T-cell (primary cell): ENCODE measurements around the gene ZNF496. TPM values are rescaled to one million over a fixed set of nuclear protein-coding genes. Genes with fewer than 3 reads are reported as not detected.

ENCODE experiments used
- ATAC-seq, 4 experiments: fragments of 200-7000 bp in 3 of 4; fragments of 150-1000 bp in 1 of 4; cut with Tn5 transposase; replicated peaks in 1 of 4; 1 replicate in 3 of 4; 2 replicates in 1 of 4; pipeline ENCODE4 v1.10.0; 2021; ENCODE audit warnings: moderate library complexity in 3 of 4, mild to moderate bottlenecking in 2 of 4, moderate number of reproducible peaks in 1 of 4
- CTCF ChIA-PET, 2 donors: fragments of 300-600 bp; sonication (Branson Sonifier 250); formaldehyde crosslinking; loops; one replicate each; lab custom pipeline; 2022; ENCODE audit warnings: antibody characterized with exemption in 2 of 2; lab: Charles Lee
- POLR2A ChIA-PET, 2 donors: fragments of 300-600 bp; sonication (Branson Sonifier 250); formaldehyde crosslinking; loops; one replicate each; lab custom pipeline; 2022; ENCODE audit warnings: antibody characterized with exemption in 2 of 2; lab: Charles Lee
- DNase-seq, 35 experiments: peaks; one replicate each; pipeline versions ENCODE4 v3.0.0 to v3.0.0-alpha.2; 2013 to 2023
- H3K27ac ChIP-seq: one replicate; pipeline ENCODE4 v1.5.1; 2013; ENCODE audit warnings: low read length
- H3K27me3 ChIP-seq, 2 experiments: replicated peaks in 1 of 2; 1 replicate in 1 of 2; 2 replicates in 1 of 2; pipeline versions ENCODE4 v1.6.1 to v1.7.0; 2013; ENCODE audit warnings: low read length in 1 of 2, mixed read lengths in 1 of 2; ENCODE audit not compliant: control insufficient read depth in 2 of 2, insufficient read depth in 2 of 2; ENCODE audit errors: extremely low read depth in 1 of 2
- H3K36me3 ChIP-seq, 2 donors: 1 replicate in 1 of 2; 2 replicates in 1 of 2; pipeline versions ENCODE4 v1.6.1 to v1.7.0; 2013; ENCODE audit warnings: low read length in 1 of 2; ENCODE audit not compliant: control insufficient read depth in 2 of 2, insufficient read depth in 1 of 2; ENCODE audit errors: extremely low read depth in 1 of 2
- H3K4me1 ChIP-seq, 2 experiments: 1 replicate in 1 of 2; 2 replicates in 1 of 2; pipeline versions ENCODE4 v1.6.1 to v1.7.0; 2013; ENCODE audit warnings: low read length in 2 of 2, mixed read lengths in 1 of 2; ENCODE audit not compliant: insufficient read depth in 2 of 2, control insufficient read depth in 1 of 2; ENCODE audit errors: extremely low read depth in 1 of 2
- H3K4me3 ChIP-seq, 2 donors: 1 replicate in 1 of 2; 2 replicates in 1 of 2; pipeline versions ENCODE4 v1.5.1 to v1.7.0; 2013; ENCODE audit warnings: mild to moderate bottlenecking in 2 of 2, low read length in 1 of 2, moderate library complexity in 1 of 2; ENCODE audit not compliant: control insufficient read depth in 1 of 2; ENCODE audit errors: extremely low read depth in 1 of 2
- H3K9me3 ChIP-seq: 2 replicates; pipeline ENCODE4 v1.7.0; 2013
- H3K27ac Mint-ChIP-seq, 2 donors: one replicate each; pipeline ENCODE4 v1.8.0; 2020 to 2021; ENCODE audit warnings: mild to moderate bottlenecking in 2 of 2, mixed read lengths in 2 of 2
- H3K27me3 Mint-ChIP-seq, 2 donors: one replicate each; pipeline ENCODE4 v1.8.0; 2021 to 2022; ENCODE audit warnings: mixed read lengths in 2 of 2
- H3K36me3 Mint-ChIP-seq: one replicate; pipeline ENCODE4 v1.8.0; 2021; ENCODE audit warnings: mixed read lengths
- H3K4me1 Mint-ChIP-seq, 3 donors: one replicate each; pipeline ENCODE4 v1.8.0; 2020 to 2022; ENCODE audit warnings: mixed read lengths in 3 of 3, mild to moderate bottlenecking in 1 of 3
- H3K4me3 Mint-ChIP-seq, 3 donors: one replicate each; pipeline ENCODE4 v1.8.0; 2020 to 2022; ENCODE audit warnings: mild to moderate bottlenecking in 3 of 3, mixed read lengths in 3 of 3, moderate library complexity in 3 of 3
- H3K9me3 Mint-ChIP-seq, 3 donors: one replicate each; pipeline ENCODE4 v1.8.0; 2020 to 2022; ENCODE audit warnings: mixed read lengths in 3 of 3
- WGBS: methylation state at CpG from one replicate; pipeline ENCODE4 v1.1.5; 2013; ENCODE audit warnings: missing lambda C conversion rate; ENCODE audit not compliant: insufficient coverage; 5-methylcytosine and 5-hydroxymethylcytosine counted together
- total RNA-seq, 35 experiments: library from RNA in 6 of 35; stranded (reverse) in 6 of 35; fragments of 120-200 nt in 1 of 35; gene quantifications; one replicate each; pipeline versions ENCODE4 v1.2.1 to v1.2.4 and lab custom pipeline; 2013 to 2026

ZNF496 gene
- total RNA-seq, 5 donors from 2014 or later (not counting 1 experiment from before 2014, with no cell fraction given), result 12.2 to 29.3 (median 23.6) TPM

- Mint-ChIP-seq H3K4me3 (no peak overlapping the region), H3K36me3 (peaks cover 37% of the 10 kb centered on the region), H3K27ac (no peak overlapping the region), H3K27me3 (no peaks in the 10 kb centered on the region), H3K9me3 (no peaks in the 10 kb centered on the region), H3K4me1 (peaks cover 0 to 7% (median 3%) of the 10 kb centered on the region in 3 donors)
- ChIA-PET POLR2A (no interaction called here), CTCF (interaction anchor here in 1 of 2 donors (0.7 kb wide), 1 partner anchor 18 kb away, joined by 3 read pairs; no protein-coding TSS in a partner anchor)
- Histone ChIP-seq H3K27me3 (peaks cover 0 to 4% of the 10 kb centered on the region in 2 experiments), H3K4me3 (no peak overlapping the region), H3K36me3 (peaks cover 0 to 4% of the 10 kb centered on the region in 2 donors), H3K4me1 (peaks cover 0 to 6% of the 10 kb centered on the region in 2 experiments), H3K9me3 (no peaks in the 10 kb centered on the region), H3K27ac (no peak overlapping the region)
- WGBS, result 89% methylated on average over 8 of the region's 12 CpGs
- no peak for ATAC-seq
- DNase-seq, result no peak
These were observed 31.8 kb downstream of the ZNF496 start for GRCh38 chr1:247299723-247300381.

GRCh38 chr1:247298701-247299100 lies 33.0 kb downstream of the ZNF496 start:
- Mint-ChIP-seq H3K4me1 (peaks cover 0 to 7% (median 3%) of the 10 kb centered on the region in 3 donors), H3K27ac (no peak overlapping the region), H3K36me3 (peaks cover 29% of the 10 kb centered on the region), H3K9me3 (no peaks in the 10 kb centered on the region), H3K4me3 (no peak overlapping the region), H3K27me3 (no peaks in the 10 kb centered on the region)
- H3K27ac ChIP-seq, result no peak overlapping the region
- H3K4me1 ChIP-seq, result peaks cover 0 to 6% of the 10 kb centered on the region in 2 experiments
- WGBS, result 90% methylated on average over 3 of the region's 4 CpGs
- H3K4me3 ChIP-seq, result no peak overlapping the region
- no peaks in the 10 kb centered on the region for H3K9me3 ChIP-seq
- POLR2A ChIA-PET, result interaction anchor here in 1 of 2 donors (0.6 kb wide), 1 partner anchor 29 kb away, joined by 7 read pairs; no protein-coding TSS in a partner anchor
- no peaks in the 10 kb centered on the region for H3K36me3 ChIP-seq
- DNase-seq (no peak), ATAC-seq (no peak)
- peaks cover 0 to 4% of the 10 kb centered on the region in 2 experiments for H3K27me3 ChIP-seq
- CTCF ChIA-PET, result no interaction called here

- peaks cover 0 to 4% of the 10 kb centered on the region in 2 experiments for H3K27me3 ChIP-seq
- Mint-ChIP-seq H3K4me1 (peaks cover 0 to 7% (median 3%) of the 10 kb centered on the region in 3 donors), H3K27me3 (no peaks in the 10 kb centered on the region), H3K4me3 (no peak overlapping the region), H3K36me3 (peaks cover 23% of the 10 kb centered on the region), H3K27ac (no peak overlapping the region), H3K9me3 (no peaks in the 10 kb centered on the region)
- 94% methylated on average over 3 of the region's 6 CpGs for WGBS
- no peaks in the 10 kb centered on the region for H3K9me3 ChIP-seq
- H3K4me1 ChIP-seq, result peaks cover 0 to 6% of the 10 kb centered on the region in 2 experiments
- no peak for ATAC-seq
- no peak overlapping the region for H3K4me3 ChIP-seq
- no peaks in the 10 kb centered on the region for H3K36me3 ChIP-seq
- H3K27ac ChIP-seq, result no peak overlapping the region
- ChIA-PET POLR2A (interaction anchor here in 1 of 2 donors (0.6 kb wide), 1 partner anchor 29 kb away, joined by 7 read pairs; no protein-coding TSS in a partner anchor), CTCF (no interaction called here)
- no peak for DNase-seq
These were observed 33.6 kb downstream of the ZNF496 start for GRCh38 chr1:247298124-247298481.

- peaks cover 0 to 9% (median 3%) of the 10 kb centered on the region in 3 donors for H3K4me1 Mint-ChIP-seq
These were observed 34.2 kb downstream of the ZNF496 start for GRCh38 chr1:247297263-247298123.

GRCh38 chr1:247296599-247297180 lies 35.0 kb downstream of the ZNF496 start:
- POLR2A ChIA-PET, result interaction anchor here in 1 of 2 donors (0.6 kb wide), 1 partner anchor 39 kb away, joined by 3 read pairs; no protein-coding TSS in a partner anchor
- CTCF ChIA-PET, result interaction anchor here in 1 of 2 donors (0.6 kb wide), 1 partner anchor 28 kb away, joined by 3 read pairs; no protein-coding TSS in a partner anchor
- Histone ChIP-seq H3K27ac (no peak overlapping the region), H3K9me3 (no peaks in the 10 kb centered on the region), H3K27me3 (peaks cover 0 to 4% of the 10 kb centered on the region in 2 experiments), H3K4me3 (no peak overlapping the region), H3K36me3 (no peaks in the 10 kb centered on the region), H3K4me1 (peaks cover 0 to 6% of the 10 kb centered on the region in 2 experiments)
- ATAC-seq (no peak), DNase-seq (no peak)
- peaks cover 0 to 15% (median 6%) of the 10 kb centered on the region in 3 donors for H3K4me1 Mint-ChIP-seq
- H3K27ac Mint-ChIP-seq, result no peak overlapping the region
- H3K9me3 Mint-ChIP-seq, result no peaks in the 10 kb centered on the region
- no peaks in the 10 kb centered on the region for H3K27me3 Mint-ChIP-seq
- no peak overlapping the region for H3K4me3 Mint-ChIP-seq
- WGBS, result 83% methylated on average over 8 of the region's 8 CpGs
- peaks cover 13% of the 10 kb centered on the region for H3K36me3 Mint-ChIP-seq

More at GRCh38 chr1:247297263-247298123, 34.2 kb downstream of the ZNF496 start:
- ATAC-seq, result peak in 2 of 4 experiments; percentile 16 to 32
- no peak overlapping the region for H3K4me3 Mint-ChIP-seq
- H3K36me3 Mint-ChIP-seq, result peaks cover 18% of the 10 kb centered on the region
- WGBS, result 30% methylated on average over 2 of the region's 9 CpGs
- H3K27me3 Mint-ChIP-seq, result no peaks in the 10 kb centered on the region
- Histone ChIP-seq H3K36me3 (no peaks in the 10 kb centered on the region), H3K27ac (no peak overlapping the region), H3K4me3 (no peak overlapping the region), H3K4me1 (peaks cover 0 to 6% of the 10 kb centered on the region in 2 experiments), H3K9me3 (no peaks in the 10 kb centered on the region), H3K27me3 (peaks cover 0 to 4% of the 10 kb centered on the region in 2 experiments)
- POLR2A ChIA-PET, result interaction anchor here in 1 of 2 donors (0.6 kb wide), 1 partner anchor 38 kb away, joined by 3 read pairs; no protein-coding TSS in a partner anchor
- CTCF ChIA-PET, result no interaction called here
- H3K9me3 Mint-ChIP-seq, result no peaks in the 10 kb centered on the region
- peak overlapping the region in 1 of 2 donors; percentile 44 for H3K27ac Mint-ChIP-seq
- no peak for DNase-seq

GRCh38 chr1:247295746-247296145 lies 35.9 kb downstream of the ZNF496 start:
- H3K36me3 ChIP-seq, result no peaks in the 10 kb centered on the region
- ATAC-seq (no peak), DNase-seq (no peak)
- no peaks in the 10 kb centered on the region for H3K9me3 ChIP-seq
- Mint-ChIP-seq H3K27me3 (no peaks in the 10 kb centered on the region), H3K36me3 (peaks cover 9% of the 10 kb centered on the region), H3K4me3 (no peak overlapping the region), H3K4me1 (peaks cover 0 to 15% (median 6%) of the 10 kb centered on the region in 3 donors), H3K27ac (no peak overlapping the region), H3K9me3 (no peaks in the 10 kb centered on the region)
- H3K27me3 ChIP-seq, result peaks cover 0 to 6% of the 10 kb centered on the region in 2 experiments
- 100% methylated on average over 3 of the region's 5 CpGs for WGBS
- no peak overlapping the region for H3K27ac ChIP-seq
- H3K4me3 ChIP-seq, result no peak overlapping the region
- H3K4me1 ChIP-seq, result peaks cover 0 to 6% of the 10 kb centered on the region in 2 experiments
- ChIA-PET POLR2A (no interaction called here), CTCF (no interaction called here)
